Spinal cord (tissue), 10 donors: ENCODE measurements around the gene PLCB1. TPM values are rescaled to one million over a fixed set of nuclear protein-coding genes. Genes with fewer than 3 reads are reported as not detected.
"Not testable (repeated sequence)": the region's sequence is repeated elsewhere in the genome, so short reads cannot be mapped to it uniquely, and the experiment has no call there.

Source experiments
- DNase-seq, 6 donors: peaks; one replicate each; pipeline versions ENCODE4 v3.0.0 to v3.0.0-alpha.2; 2013 to 2015; ENCODE audit warnings: low spot score in 6 of 6, low read depth in 4 of 6
- H3K27ac ChIP-seq: one replicate; pipeline ENCODE4 v1.5.1; 2013; ENCODE audit warnings: low read depth, low read length, control low read depth
- H3K27me3 ChIP-seq: one replicate; pipeline ENCODE4 v1.6.1; 2013; ENCODE audit warnings: low read length; ENCODE audit not compliant: control insufficient read depth, insufficient read depth
- H3K36me3 ChIP-seq: one replicate; pipeline ENCODE4 v1.6.1; 2013; ENCODE audit warnings: low read length; ENCODE audit not compliant: control insufficient read depth, insufficient read depth
- H3K4me1 ChIP-seq: one replicate; pipeline ENCODE4 v1.6.1; 2013; ENCODE audit warnings: low read length; ENCODE audit not compliant: control insufficient read depth, insufficient read depth
- H3K4me3 ChIP-seq: one replicate; pipeline ENCODE4 v1.5.1; 2013; ENCODE audit warnings: low read depth, low read length, control low read depth
- H3K9me3 ChIP-seq: one replicate; pipeline ENCODE4 v1.6.1; 2013; ENCODE audit warnings: low read length; ENCODE audit not compliant: control insufficient read depth, insufficient read depth
- WGBS: methylation state at CpG from one replicate; pipeline ENCODE4 v1.1.5; 2013; ENCODE audit warnings: missing lambda C conversion rate; ENCODE audit not compliant: insufficient coverage; 5-methylcytosine and 5-hydroxymethylcytosine counted together
- polyA plus RNA-seq, 2 donors: library from polyadenylated mRNA; unstranded; fragments of 120-200 nt; gene quantifications; one replicate each; pipeline ENCODE4 v1.2.1, GENCODE V29; 2013; ENCODE audit not compliant: insufficient read length in 2 of 2
- total RNA-seq, 2 donors: library from RNA; depleted of rRNA in 1 of 2; stranded (reverse); fragments of 120-200 nt in 1 of 2; fragments of >200 nt in 1 of 2; gene quantifications; one replicate each; pipeline versions ENCODE4 v1.2.3 to v1.2.4, GENCODE V29; 2013 to 2014
- donor health status: healthy.

PLCB1 gene
- total and polyA plus RNA-seq, 4 donors: 42.9 to 111 (median 88.2) TPM

DNA sequence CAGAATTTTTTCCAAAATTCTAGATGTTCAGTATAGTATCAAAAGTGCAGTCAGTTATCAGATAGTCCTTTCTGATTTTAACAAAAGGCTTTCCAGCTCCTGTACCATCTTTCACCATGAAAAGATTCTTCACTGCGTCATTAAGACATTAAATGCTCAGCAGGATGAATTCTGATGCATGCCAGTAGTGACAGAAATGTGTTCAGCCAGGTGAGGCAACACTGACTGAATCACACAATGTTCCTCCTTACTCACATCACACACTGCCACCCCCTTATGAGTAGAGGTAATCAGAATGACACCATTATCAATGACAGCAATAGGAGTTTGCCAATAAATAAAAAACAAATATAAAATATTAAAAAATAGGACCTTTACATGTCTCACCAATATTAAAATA is 510.2 kb downstream of the PLCB1 start:
- peak in 1 of 6 donors; percentile 34 for DNase-seq

GRCh38 chr20:8644468-8644867 is 512.4 kb downstream of the PLCB1 start:
- H3K27me3 ChIP-seq, H3K4me3 ChIP-seq, H3K4me1 ChIP-seq, DNase-seq, H3K27ac ChIP-seq, H3K36me3 ChIP-seq, H3K9me3 ChIP-seq: not testable (repeated sequence)
- no CpG with 5 or more reads among the region's 30 CpGs for WGBS

More for the DNA sequence above, 510.2 kb downstream of the PLCB1 start:
- Histone ChIP-seq H3K27me3 (no peaks in the 10 kb centered on the region), H3K27ac (no peak overlapping the region), H3K36me3 (no peaks in the 10 kb centered on the region), H3K4me1 (no peaks in the 10 kb centered on the region), H3K4me3 (no peak overlapping the region), H3K9me3 (no peaks in the 10 kb centered on the region)
- no CpG with 5 or more reads among the region's 1 CpG for WGBS

DNA sequence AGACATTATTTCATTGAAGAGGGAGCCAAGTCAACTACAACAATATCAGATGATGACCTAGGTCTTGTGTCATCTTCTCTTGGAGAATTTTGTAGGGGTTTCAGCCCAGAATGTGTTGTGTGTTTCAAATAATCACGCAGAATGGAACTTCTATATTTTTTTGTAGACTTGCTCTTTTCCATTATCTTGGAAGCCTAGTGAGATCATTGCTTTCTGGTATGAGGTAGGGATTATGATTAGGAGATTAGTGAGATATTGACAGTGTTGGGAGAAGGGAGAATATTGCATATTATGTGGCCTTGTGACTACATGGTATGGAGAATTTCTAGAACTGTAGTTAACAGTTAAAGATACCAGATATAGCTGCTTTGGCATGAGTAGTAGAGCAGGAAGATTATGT is 513.3 kb downstream of the PLCB1 start:
- Histone ChIP-seq H3K27ac (no peak overlapping the region), H3K36me3 (no peaks in the 10 kb centered on the region), H3K9me3 (no peaks in the 10 kb centered on the region), H3K4me3 (no peak overlapping the region), H3K27me3 (no peaks in the 10 kb centered on the region), H3K4me1 (no peaks in the 10 kb centered on the region)
- no peak for DNase-seq
- WGBS: no CpG with 5 or more reads among the region's 1 CpG

DNA sequence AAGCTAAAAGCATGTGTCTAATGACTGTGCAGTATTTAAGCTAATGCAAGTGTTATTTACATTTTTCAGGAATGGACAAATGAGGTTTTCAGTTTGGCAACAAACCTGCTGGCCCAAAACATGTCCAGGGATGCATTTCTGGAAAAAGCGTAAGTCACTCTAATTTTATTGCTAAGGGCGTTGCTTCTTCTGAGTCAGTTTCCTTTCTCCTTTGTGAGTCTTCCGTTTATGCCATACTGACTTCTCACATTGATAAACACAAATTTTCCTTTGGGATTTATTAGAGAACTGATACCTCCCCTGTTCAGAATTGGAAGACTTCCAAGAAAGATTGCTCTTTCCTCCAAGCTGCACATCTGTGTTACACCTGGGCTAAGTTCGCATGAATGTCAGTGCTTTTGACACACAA is 514.0 kb downstream of the PLCB1 start:
- no peak overlapping the region for H3K4me3 ChIP-seq
- peak in 1 of 6 donors; percentile 28 for DNase-seq
- H3K36me3 ChIP-seq: no peaks in the 10 kb centered on the region
- WGBS: 100% methylated on average over 1 of the region's 4 CpGs
- H3K9me3 ChIP-seq: no peaks in the 10 kb centered on the region
- no peaks in the 10 kb centered on the region for H3K4me1 ChIP-seq
- no peak overlapping the region for H3K27ac ChIP-seq
- no peaks in the 10 kb centered on the region for H3K27me3 ChIP-seq

DNA sequence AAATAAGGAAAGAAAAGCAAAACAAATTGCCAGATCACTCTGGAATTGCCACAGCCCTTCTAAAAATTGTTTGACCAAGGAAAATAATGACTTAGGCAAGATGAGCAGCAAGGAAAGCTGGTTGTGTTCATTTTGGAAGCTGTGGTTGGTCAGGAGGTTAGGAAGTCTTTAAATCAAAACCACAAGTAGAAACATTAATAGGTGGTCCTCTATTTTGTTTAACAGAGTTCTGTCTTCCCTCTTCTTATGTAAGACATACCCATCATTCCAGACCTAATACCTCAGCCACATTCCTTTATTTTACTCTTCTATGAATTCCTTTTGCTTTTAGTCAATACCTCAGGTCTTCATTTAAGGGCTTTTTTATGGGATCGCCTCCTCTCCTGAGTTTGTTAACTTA is 514.6 kb downstream of the PLCB1 start:
- Histone ChIP-seq H3K9me3 (no peaks in the 10 kb centered on the region), H3K27me3 (no peaks in the 10 kb centered on the region), H3K4me3 (no peak overlapping the region), H3K27ac (no peak overlapping the region), H3K4me1 (no peaks in the 10 kb centered on the region), H3K36me3 (no peaks in the 10 kb centered on the region)
- no peak for DNase-seq
- 100% methylated on average over 1 of the region's 1 CpG for WGBS

GRCh38 chr20:8647961-8648441 is 515.9 kb downstream of the PLCB1 start:
- H3K9me3 ChIP-seq: no peaks in the 10 kb centered on the region
- no peaks in the 10 kb centered on the region for H3K36me3 ChIP-seq
- 100% methylated on average over 2 of the region's 5 CpGs for WGBS
- no peak for DNase-seq
- H3K27ac ChIP-seq: no peak overlapping the region
- no peaks in the 10 kb centered on the region for H3K4me1 ChIP-seq
- H3K27me3 ChIP-seq: no peaks in the 10 kb centered on the region
- H3K4me3 ChIP-seq: no peak overlapping the region

DNA sequence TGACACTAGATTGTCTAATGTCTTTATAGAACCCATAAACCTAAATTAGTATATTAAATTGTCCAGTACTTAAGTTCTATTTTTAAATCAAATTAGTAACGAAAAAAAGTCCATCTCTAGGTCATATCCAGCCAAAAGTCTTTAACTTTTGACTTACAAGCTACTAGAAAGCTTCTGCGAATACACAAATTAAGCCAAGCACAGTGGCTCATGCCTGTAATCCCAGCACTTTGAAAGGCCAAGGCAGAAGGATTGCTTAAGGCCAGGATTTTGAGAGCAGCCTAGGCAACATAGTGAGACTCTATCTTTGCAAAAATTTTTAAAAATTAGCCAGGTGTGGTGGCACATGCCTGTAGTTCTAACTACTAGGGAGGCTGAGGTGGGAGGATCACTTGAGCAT is 516.4 kb downstream of the PLCB1 start:
- H3K27ac ChIP-seq: no peak overlapping the region
- H3K27me3 ChIP-seq: no peaks in the 10 kb centered on the region
- H3K4me1 ChIP-seq: no peaks in the 10 kb centered on the region
- H3K9me3 ChIP-seq: no peaks in the 10 kb centered on the region
- DNase-seq: no peak
- no peak overlapping the region for H3K4me3 ChIP-seq
- H3K36me3 ChIP-seq: no peaks in the 10 kb centered on the region
- WGBS: 100% methylated on average over 1 of the region's 2 CpGs

DNA sequence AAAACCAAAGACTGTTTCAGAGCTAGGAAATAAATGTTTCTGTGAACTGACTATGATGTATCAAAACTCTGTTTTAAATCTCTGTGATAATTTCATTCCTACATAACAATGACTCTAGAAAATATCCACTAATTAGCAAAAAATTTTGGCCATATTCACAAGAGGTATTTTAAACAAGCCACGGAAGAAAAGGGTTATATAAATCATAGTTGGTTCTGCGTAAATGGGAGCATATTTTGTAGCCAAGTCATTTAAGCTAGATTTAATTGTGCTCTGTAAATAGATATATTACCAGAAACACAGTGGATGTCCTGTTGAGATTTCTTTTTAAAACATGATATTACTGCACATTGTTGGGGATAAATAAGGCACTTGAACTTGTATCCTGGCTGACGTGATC is 520.3 kb downstream of the PLCB1 start:
- no peak overlapping the region for H3K27ac ChIP-seq
- DNase-seq: no peak
- H3K9me3 ChIP-seq: no peaks in the 10 kb centered on the region
- no peaks in the 10 kb centered on the region for H3K4me1 ChIP-seq
- H3K36me3 ChIP-seq: no peaks in the 10 kb centered on the region
- no peak overlapping the region for H3K4me3 ChIP-seq
- no peaks in the 10 kb centered on the region for H3K27me3 ChIP-seq
- 100% methylated on average over 1 of the region's 3 CpGs for WGBS

GRCh38 chr20:8654486-8654885 is 522.4 kb downstream of the PLCB1 start:
- DNase-seq: no peak
- WGBS: 100% methylated on average over 1 of the region's 2 CpGs
- no peaks in the 10 kb centered on the region for H3K27me3 ChIP-seq

DNA sequence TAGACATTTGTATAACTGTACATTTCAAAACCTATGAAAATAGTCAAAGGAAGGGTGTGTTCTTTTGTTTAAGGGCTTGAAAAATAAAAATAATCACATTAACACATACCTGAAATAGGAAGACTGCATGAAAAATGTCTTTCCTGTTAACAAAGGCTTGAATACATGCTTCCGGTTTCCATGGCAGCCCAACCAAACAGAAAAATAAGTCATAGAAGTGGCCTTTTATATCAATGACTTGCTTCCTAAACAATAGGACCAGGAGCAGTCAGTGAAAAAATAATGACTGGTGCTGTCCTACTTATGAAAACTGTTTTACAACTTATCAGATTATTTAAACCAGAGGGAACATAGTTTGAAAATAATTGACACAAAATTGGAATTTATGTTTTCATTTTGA is 524.3 kb downstream of the PLCB1 start:
- Histone ChIP-seq H3K36me3 (no peaks in the 10 kb centered on the region), H3K27ac (no peak overlapping the region), H3K4me1 (no peaks in the 10 kb centered on the region), H3K9me3 (no peaks in the 10 kb centered on the region), H3K27me3 (no peaks in the 10 kb centered on the region), H3K4me3 (no peak overlapping the region)
- no peak for DNase-seq
- no CpG with 5 or more reads among the region's 1 CpG for WGBS

More at GRCh38 chr20:8654486-8654885, 522.4 kb downstream of the PLCB1 start:
- Histone ChIP-seq H3K9me3 (no peaks in the 10 kb centered on the region), H3K36me3 (no peaks in the 10 kb centered on the region), H3K4me1 (no peaks in the 10 kb centered on the region), H3K27ac (no peak overlapping the region), H3K4me3 (no peak overlapping the region)
